Liver (tissue), 3 donors: ENCODE data around the gene PERCC1.

Source experiments
- EGR1 ChIP-seq, 2 donors: IDR thresholded peaks; 2 replicates each; pipeline ENCODE4 v1.6.1; 2016 to 2018; ENCODE audit warnings: antibody characterized with exemption in 2 of 2, low read depth in 2 of 2
- GABPA ChIP-seq, 2 donors: IDR thresholded peaks in 1 of 2; conservative IDR thresholded peaks in 1 of 2; 2 replicates each; pipeline ENCODE4 v1.6.1; 2016; ENCODE audit warnings: antibody characterized with exemption in 2 of 2, mild to moderate bottlenecking in 1 of 2, moderate library complexity in 1 of 2
- JUND ChIP-seq, 2 donors: IDR thresholded peaks; 2 replicates each; pipeline ENCODE4 v1.6.1; 2016; ENCODE audit warnings: antibody characterized with exemption in 2 of 2
- MAX ChIP-seq: IDR thresholded peaks from 2 replicates; pipeline ENCODE4 v1.6.1; 2016; ENCODE audit warnings: antibody characterized with exemption
- NR2F2 ChIP-seq: IDR thresholded peaks from 2 replicates; pipeline ENCODE4 v1.6.1; 2016; ENCODE audit warnings: antibody characterized with exemption
- RAD21 ChIP-seq, 2 donors: IDR thresholded peaks; 2 replicates each; pipeline ENCODE4 v1.6.1; 2016; ENCODE audit warnings: antibody characterized with exemption in 2 of 2, mild to moderate bottlenecking in 2 of 2
- RXRA ChIP-seq, 2 donors: IDR thresholded peaks; 2 replicates each; pipeline ENCODE4 v1.6.1; 2017 to 2018; ENCODE audit warnings: antibody characterized with exemption in 2 of 2, mild to moderate bottlenecking in 1 of 2
- SP1 ChIP-seq: IDR thresholded peaks from 2 replicates; pipeline ENCODE4 v1.6.1; 2018; ENCODE audit warnings: antibody characterized with exemption, mild to moderate bottlenecking
- TAF1 ChIP-seq: conservative IDR thresholded peaks from 2 replicates; pipeline ENCODE4 v1.6.1; 2016; ENCODE audit warnings: antibody characterized with exemption, mild to moderate bottlenecking
- YY1 ChIP-seq: IDR thresholded peaks from 2 replicates; pipeline ENCODE4 v1.6.1; 2016; ENCODE audit warnings: antibody characterized with exemption, mild to moderate bottlenecking
- TF ChIP-seq, protein P1 (sequence below): fragments of 150-350 bp; IDR thresholded peaks from 2 replicates; pipeline ENCODE4 v1.5.1; 2017; ENCODE audit warnings: improper control_type of control experiment, low read depth, low read length; ENCODE audit not compliant: missing input control
- TF ChIP-seq, protein P2 (sequence below): IDR thresholded peaks from 2 replicates; pipeline ENCODE4 v1.6.1; 2016; ENCODE audit warnings: antibody characterized with exemption, mild to moderate bottlenecking
- TF ChIP-seq, protein P3 (sequence below): IDR thresholded peaks from 2 replicates; pipeline ENCODE4 v1.6.1; 2016; ENCODE audit warnings: antibody characterized with exemption
- TF ChIP-seq, protein P4 (sequence below): IDR thresholded peaks from 2 replicates; pipeline ENCODE4 v1.6.1; 2016; ENCODE audit warnings: antibody characterized with exemption
- donor health status: healthy.
- donor health status: healthy.

- TF ChIP-seq, protein P1, sequence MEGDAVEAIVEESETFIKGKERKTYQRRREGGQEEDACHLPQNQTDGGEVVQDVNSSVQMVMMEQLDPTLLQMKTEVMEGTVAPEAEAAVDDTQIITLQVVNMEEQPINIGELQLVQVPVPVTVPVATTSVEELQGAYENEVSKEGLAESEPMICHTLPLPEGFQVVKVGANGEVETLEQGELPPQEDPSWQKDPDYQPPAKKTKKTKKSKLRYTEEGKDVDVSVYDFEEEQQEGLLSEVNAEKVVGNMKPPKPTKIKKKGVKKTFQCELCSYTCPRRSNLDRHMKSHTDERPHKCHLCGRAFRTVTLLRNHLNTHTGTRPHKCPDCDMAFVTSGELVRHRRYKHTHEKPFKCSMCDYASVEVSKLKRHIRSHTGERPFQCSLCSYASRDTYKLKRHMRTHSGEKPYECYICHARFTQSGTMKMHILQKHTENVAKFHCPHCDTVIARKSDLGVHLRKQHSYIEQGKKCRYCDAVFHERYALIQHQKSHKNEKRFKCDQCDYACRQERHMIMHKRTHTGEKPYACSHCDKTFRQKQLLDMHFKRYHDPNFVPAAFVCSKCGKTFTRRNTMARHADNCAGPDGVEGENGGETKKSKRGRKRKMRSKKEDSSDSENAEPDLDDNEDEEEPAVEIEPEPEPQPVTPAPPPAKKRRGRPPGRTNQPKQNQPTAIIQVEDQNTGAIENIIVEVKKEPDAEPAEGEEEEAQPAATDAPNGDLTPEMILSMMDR, result no peak
- TF ChIP-seq EGR1 (IDR thresholded peaks at IDR 0.05; ENCODE audit: low read depth in 2 of 2), result no peak
- TF ChIP-seq, protein P2, sequence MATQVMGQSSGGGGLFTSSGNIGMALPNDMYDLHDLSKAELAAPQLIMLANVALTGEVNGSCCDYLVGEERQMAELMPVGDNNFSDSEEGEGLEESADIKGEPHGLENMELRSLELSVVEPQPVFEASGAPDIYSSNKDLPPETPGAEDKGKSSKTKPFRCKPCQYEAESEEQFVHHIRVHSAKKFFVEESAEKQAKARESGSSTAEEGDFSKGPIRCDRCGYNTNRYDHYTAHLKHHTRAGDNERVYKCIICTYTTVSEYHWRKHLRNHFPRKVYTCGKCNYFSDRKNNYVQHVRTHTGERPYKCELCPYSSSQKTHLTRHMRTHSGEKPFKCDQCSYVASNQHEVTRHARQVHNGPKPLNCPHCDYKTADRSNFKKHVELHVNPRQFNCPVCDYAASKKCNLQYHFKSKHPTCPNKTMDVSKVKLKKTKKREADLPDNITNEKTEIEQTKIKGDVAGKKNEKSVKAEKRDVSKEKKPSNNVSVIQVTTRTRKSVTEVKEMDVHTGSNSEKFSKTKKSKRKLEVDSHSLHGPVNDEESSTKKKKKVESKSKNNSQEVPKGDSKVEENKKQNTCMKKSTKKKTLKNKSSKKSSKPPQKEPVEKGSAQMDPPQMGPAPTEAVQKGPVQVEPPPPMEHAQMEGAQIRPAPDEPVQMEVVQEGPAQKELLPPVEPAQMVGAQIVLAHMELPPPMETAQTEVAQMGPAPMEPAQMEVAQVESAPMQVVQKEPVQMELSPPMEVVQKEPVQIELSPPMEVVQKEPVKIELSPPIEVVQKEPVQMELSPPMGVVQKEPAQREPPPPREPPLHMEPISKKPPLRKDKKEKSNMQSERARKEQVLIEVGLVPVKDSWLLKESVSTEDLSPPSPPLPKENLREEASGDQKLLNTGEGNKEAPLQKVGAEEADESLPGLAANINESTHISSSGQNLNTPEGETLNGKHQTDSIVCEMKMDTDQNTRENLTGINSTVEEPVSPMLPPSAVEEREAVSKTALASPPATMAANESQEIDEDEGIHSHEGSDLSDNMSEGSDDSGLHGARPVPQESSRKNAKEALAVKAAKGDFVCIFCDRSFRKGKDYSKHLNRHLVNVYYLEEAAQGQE, result no peak
- no peak for TF ChIP-seq JUND (IDR thresholded peaks at IDR 0.05)
- no peak for TF ChIP-seq RAD21 (IDR thresholded peaks at IDR 0.05)
- no peak for TF ChIP-seq YY1
- no peak for TF ChIP-seq MAX
- no peak for TF ChIP-seq TAF1
- TF ChIP-seq, protein P3, sequence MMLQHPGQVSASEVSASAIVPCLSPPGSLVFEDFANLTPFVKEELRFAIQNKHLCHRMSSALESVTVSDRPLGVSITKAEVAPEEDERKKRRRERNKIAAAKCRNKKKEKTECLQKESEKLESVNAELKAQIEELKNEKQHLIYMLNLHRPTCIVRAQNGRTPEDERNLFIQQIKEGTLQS, result no peak
- TF ChIP-seq SP1, result no peak
- TF ChIP-seq NR2F2, result no peak
- TF ChIP-seq, protein P4, sequence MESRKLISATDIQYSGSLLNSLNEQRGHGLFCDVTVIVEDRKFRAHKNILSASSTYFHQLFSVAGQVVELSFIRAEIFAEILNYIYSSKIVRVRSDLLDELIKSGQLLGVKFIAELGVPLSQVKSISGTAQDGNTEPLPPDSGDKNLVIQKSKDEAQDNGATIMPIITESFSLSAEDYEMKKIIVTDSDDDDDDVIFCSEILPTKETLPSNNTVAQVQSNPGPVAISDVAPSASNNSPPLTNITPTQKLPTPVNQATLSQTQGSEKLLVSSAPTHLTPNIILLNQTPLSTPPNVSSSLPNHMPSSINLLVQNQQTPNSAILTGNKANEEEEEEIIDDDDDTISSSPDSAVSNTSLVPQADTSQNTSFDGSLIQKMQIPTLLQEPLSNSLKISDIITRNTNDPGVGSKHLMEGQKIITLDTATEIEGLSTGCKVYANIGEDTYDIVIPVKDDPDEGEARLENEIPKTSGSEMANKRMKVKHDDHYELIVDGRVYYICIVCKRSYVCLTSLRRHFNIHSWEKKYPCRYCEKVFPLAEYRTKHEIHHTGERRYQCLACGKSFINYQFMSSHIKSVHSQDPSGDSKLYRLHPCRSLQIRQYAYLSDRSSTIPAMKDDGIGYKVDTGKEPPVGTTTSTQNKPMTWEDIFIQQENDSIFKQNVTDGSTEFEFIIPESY, result no peak
- TF ChIP-seq GABPA (IDR thresholded peaks at IDR 0.05 in 1 of 2, conservative IDR thresholded peaks at IDR 0.05 in 1 of 2), result no peak
- no peak for TF ChIP-seq RXRA (IDR thresholded peaks at IDR 0.05)
Measured at GRCh38 chr16:1443403-1443973, 12.6 kb downstream of the PERCC1 start.
